Karpas-422 (cell line): ENCODE measurements around the gene PDE3A. TPM values are rescaled to one million over a fixed set of nuclear protein-coding genes. Genes with fewer than 3 reads are reported as not detected.

Source experiments
- DNase-seq: peaks from one replicate; pipeline ENCODE4 v3.0.0-alpha.2; 2015
- H2AFZ ChIP-seq: fragments of 200-600 bp; sonication (generic); 2 replicates; pipeline ENCODE4 v1.6.1; 2014; ENCODE audit warnings: antibody characterized with exemption, low read length, mixed read lengths
- H3K27ac ChIP-seq: fragments of 200-600 bp; sonication (generic); 2 replicates; pipeline ENCODE4 v1.5.1; 2014; ENCODE audit warnings: mild to moderate bottlenecking, low read length, moderate library complexity
- H3K27me3 ChIP-seq: fragments of 200-600 bp; sonication (generic); 2 replicates; pipeline ENCODE4 v1.6.1; 2014; ENCODE audit warnings: low read length, mixed read lengths
- H3K36me3 ChIP-seq: fragments of 200-600 bp; sonication (generic); 2 replicates; pipeline ENCODE4 v1.6.1; 2014; ENCODE audit warnings: low read length, mixed read lengths; ENCODE audit not compliant: insufficient read depth
- H3K4me1 ChIP-seq: fragments of 200-600 bp; sonication (generic); 2 replicates; pipeline ENCODE4 v1.6.1; 2014; ENCODE audit warnings: mild to moderate bottlenecking, low read length, mixed read lengths
- H3K4me2 ChIP-seq: fragments of 200-600 bp; sonication (generic); 2 replicates; pipeline ENCODE4 v1.6.1; 2014; ENCODE audit warnings: low read length, low read depth, mild to moderate bottlenecking; ENCODE audit not compliant: poor library complexity, severe bottlenecking
- H3K4me3 ChIP-seq: fragments of 200-600 bp; sonication (generic); 2 replicates; pipeline ENCODE4 v1.5.1; 2014; ENCODE audit warnings: mild to moderate bottlenecking, antibody characterized with exemption, low read length, mixed read lengths
- H3K79me2 ChIP-seq: fragments of 200-600 bp; sonication (generic); 2 replicates; pipeline ENCODE4 v1.6.1; 2014; ENCODE audit warnings: mild to moderate bottlenecking, low read length, mixed read lengths
- H3K9ac ChIP-seq: fragments of 200-600 bp; sonication (generic); 2 replicates; pipeline ENCODE4 v1.6.0; 2014; ENCODE audit warnings: low read length
- H3K9me2 ChIP-seq: fragments of 200-600 bp; sonication (generic), shearing (Covaris generic); replicated peaks from 2 replicates; pipeline ENCODE4 v1.6.0; 2014; ENCODE audit warnings: mild to moderate bottlenecking, low read length, moderate library complexity; ENCODE audit not compliant: insufficient read depth
- H3K9me3 ChIP-seq: fragments of 300-700, 200-600 bp; sonication (generic); 2 replicates; pipeline ENCODE4 v1.6.1; 2014; ENCODE audit warnings: low read length, mixed read lengths
- H4K20me1 ChIP-seq: fragments of 200-600 bp; sonication (generic); 2 replicates; pipeline ENCODE4 v1.6.1; 2014; ENCODE audit warnings: mild to moderate bottlenecking, antibody characterized with exemption, low read length, low read depth; ENCODE audit not compliant: insufficient read depth
- total RNA-seq: library from RNA; depleted of rRNA; stranded (reverse); fragments of >200 nt; shearing (Covaris generic); gene quantifications from 2 replicates; pipeline ENCODE4 v1.2.3, GENCODE V29; 2014; ENCODE audit warnings: low replicate concordance

The PDE3A gene
- total RNA-seq, 1 experiment from 2014 or later, result not detected

DNA sequence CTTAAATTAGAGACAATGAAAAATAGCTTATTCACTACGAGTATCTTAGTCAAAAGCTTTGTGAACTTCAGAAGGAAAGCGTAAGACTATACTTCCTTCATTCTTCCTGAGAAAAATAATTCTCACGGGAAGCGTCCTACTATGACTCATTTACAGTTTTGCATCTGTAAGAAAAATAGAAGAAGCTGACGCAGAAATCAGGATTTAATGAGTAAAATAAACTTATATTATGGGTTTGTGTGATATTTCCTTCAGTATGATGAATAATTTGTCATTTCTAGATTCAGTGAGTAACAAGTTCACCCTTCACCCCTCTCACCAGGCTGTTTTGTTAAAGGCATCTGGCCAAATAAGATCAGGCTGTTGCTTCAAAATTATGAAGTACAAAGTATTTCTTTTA lies 17.8 kb upstream of the PDE3A start:
- no peaks in the 10 kb centered on the region for H3K36me3 ChIP-seq
- H3K9me3 ChIP-seq, result no peaks in the 10 kb centered on the region
- no peaks in the 10 kb centered on the region for H3K79me2 ChIP-seq
- no peak overlapping the region for H3K9ac ChIP-seq
- no peaks in the 10 kb centered on the region for H3K9me2 ChIP-seq
- DNase-seq, result no peak
- no peak overlapping the region for H2AFZ ChIP-seq
- no peaks in the 10 kb centered on the region for H3K27me3 ChIP-seq
- no peak overlapping the region for H3K4me3 ChIP-seq
- H3K27ac ChIP-seq, result no peak overlapping the region
- H3K4me2 ChIP-seq, result no peak overlapping the region
- H3K4me1 ChIP-seq, result no peaks in the 10 kb centered on the region
- no peaks in the 10 kb centered on the region for H4K20me1 ChIP-seq

DNA sequence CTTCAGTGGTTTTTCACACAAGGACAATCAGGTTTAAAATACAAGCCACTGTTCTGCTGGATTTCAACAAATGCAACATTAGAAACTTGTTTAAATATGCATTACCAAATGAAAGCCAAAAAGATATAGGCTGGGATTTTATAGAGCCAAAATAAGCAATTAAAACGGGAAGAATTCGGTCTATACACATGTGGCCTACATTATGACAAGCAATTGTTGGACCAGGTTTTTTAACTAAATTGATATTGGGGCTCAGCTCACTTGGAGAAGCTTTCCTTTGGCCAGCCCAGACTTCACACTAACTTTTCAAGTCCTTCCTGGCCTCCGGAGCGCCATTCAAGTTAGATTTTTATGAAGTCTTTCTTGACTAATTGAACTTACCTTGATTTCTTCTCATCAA lies 16.9 kb upstream of the PDE3A start:
- H3K79me2 ChIP-seq, result no peaks in the 10 kb centered on the region
- no peaks in the 10 kb centered on the region for H4K20me1 ChIP-seq
- H3K27me3 ChIP-seq, result no peaks in the 10 kb centered on the region
- H3K36me3 ChIP-seq, result no peaks in the 10 kb centered on the region
- H3K9ac ChIP-seq, result no peak overlapping the region
- H2AFZ ChIP-seq, result no peak overlapping the region
- no peaks in the 10 kb centered on the region for H3K9me2 ChIP-seq
- H3K9me3 ChIP-seq, result no peaks in the 10 kb centered on the region
- no peak overlapping the region for H3K27ac ChIP-seq
- no peaks in the 10 kb centered on the region for H3K4me1 ChIP-seq
- DNase-seq, result no peak
- no peak overlapping the region for H3K4me2 ChIP-seq
- H3K4me3 ChIP-seq, result no peak overlapping the region

DNA sequence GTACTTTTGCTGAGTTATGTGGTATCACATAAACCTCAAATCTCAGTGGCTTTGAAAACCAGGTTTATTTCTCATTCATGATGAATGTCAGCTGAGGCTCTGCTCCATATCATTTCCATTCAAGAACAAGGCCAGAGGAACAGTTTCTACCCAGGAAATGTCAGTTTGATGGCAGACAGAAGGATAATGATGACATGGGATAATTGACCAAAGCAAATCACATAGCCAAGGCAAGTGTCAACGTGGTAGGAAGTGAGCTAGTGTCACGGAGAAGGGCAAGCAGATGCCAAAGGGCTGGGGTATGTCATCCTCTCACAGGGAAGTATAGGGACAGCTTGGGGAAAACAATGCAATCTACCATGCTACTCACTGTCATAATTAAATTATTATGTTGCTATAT lies 12.3 kb upstream of the PDE3A start:
- Histone ChIP-seq H3K4me1 (no peaks in the 10 kb centered on the region), H3K27ac (no peak overlapping the region), H4K20me1 (no peaks in the 10 kb centered on the region), H3K9me2 (no peaks in the 10 kb centered on the region), H3K9ac (no peak overlapping the region), H3K9me3 (no peaks in the 10 kb centered on the region), H3K4me2 (no peak overlapping the region), H3K79me2 (no peaks in the 10 kb centered on the region), H3K36me3 (no peaks in the 10 kb centered on the region), H2AFZ (no peak overlapping the region), H3K4me3 (no peak overlapping the region), H3K27me3 (no peaks in the 10 kb centered on the region)
- no peak for DNase-seq

DNA sequence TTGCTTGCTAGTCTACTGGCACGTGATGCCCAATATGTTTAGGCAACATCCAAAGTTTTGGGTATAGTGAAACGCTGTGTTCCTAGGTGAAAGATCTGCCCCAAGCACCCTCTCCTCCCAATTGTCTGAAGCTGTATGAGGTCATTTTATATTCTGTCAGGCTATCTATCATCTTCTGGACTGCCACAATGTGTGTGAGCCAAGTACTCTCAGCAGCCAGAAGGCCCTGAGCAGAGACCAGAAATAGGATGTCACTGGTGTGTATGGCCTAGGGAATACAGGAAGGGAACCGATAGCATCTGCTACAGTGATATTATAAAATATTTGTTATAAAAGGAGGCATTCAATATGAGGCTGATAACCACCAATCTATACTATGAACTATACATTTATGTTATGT lies 7.9 kb upstream of the PDE3A start:
- no peaks in the 10 kb centered on the region for H3K79me2 ChIP-seq
- H3K27ac ChIP-seq, result no peak overlapping the region
- H3K9ac ChIP-seq, result no peak overlapping the region
- no peak overlapping the region for H3K4me2 ChIP-seq
- H3K9me2 ChIP-seq, result no peaks in the 10 kb centered on the region
- no peak overlapping the region for H2AFZ ChIP-seq
- no peak for DNase-seq
- no peaks in the 10 kb centered on the region for H4K20me1 ChIP-seq
- H3K36me3 ChIP-seq, result no peaks in the 10 kb centered on the region
- H3K4me3 ChIP-seq, result no peak overlapping the region
- no peaks in the 10 kb centered on the region for H3K27me3 ChIP-seq
- no peaks in the 10 kb centered on the region for H3K9me3 ChIP-seq
- H3K4me1 ChIP-seq, result no peaks in the 10 kb centered on the region

DNA sequence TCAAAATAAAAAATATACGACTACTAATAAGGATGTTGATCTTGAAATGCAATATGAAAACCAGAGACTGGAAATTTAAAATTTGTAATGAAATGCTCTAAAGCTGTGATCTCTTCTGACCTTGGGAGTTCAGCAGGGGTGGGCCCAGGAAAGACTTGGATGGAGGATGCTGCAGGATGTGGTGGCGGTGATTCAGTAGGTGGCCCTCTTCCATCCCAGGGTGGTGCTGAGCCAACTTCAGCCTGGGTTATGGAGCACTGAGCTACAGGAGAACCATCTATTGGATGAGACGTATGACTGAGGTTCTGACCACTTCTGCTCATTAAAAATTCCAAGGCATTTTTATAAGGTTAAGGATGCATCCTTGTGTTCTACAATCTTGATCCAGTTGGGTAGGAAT lies 6.9 kb upstream of the PDE3A start:
- Histone ChIP-seq H3K4me1 (no peaks in the 10 kb centered on the region), H3K9me2 (no peaks in the 10 kb centered on the region), H3K79me2 (no peaks in the 10 kb centered on the region), H4K20me1 (no peaks in the 10 kb centered on the region), H3K4me2 (no peak overlapping the region), H3K4me3 (no peak overlapping the region), H3K9ac (no peak overlapping the region), H2AFZ (no peak overlapping the region), H3K36me3 (no peaks in the 10 kb centered on the region), H3K27me3 (no peaks in the 10 kb centered on the region), H3K9me3 (no peaks in the 10 kb centered on the region), H3K27ac (no peak overlapping the region)
- no peak for DNase-seq

DNA sequence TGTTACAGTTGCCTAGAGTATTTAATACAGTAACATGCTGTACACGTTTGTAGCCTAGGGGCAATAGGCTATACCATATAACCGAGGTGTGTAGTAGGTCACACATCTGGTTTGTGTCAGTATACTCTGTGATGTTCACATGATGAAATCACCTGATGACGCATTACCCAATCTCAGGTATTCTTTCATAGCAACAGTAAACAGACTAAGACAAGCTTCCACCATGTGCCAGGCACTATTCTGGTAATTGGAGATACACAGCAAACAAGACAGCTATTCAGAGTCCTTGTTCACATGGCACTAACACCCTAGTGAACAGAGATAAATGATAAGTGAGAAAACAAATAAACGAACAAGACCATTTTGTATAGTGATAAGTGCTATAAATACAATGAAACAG lies 3.8 kb upstream of the PDE3A start:
- H3K27me3 ChIP-seq, result no peaks in the 10 kb centered on the region
- no peaks in the 10 kb centered on the region for H3K36me3 ChIP-seq
- no peaks in the 10 kb centered on the region for H3K9me2 ChIP-seq
- no peak for DNase-seq
- H3K27ac ChIP-seq, result no peak overlapping the region
- no peak overlapping the region for H3K4me2 ChIP-seq
- no peak overlapping the region for H2AFZ ChIP-seq
- H3K9me3 ChIP-seq, result no peaks in the 10 kb centered on the region
- no peak overlapping the region for H3K4me3 ChIP-seq
- no peaks in the 10 kb centered on the region for H3K4me1 ChIP-seq
- no peaks in the 10 kb centered on the region for H4K20me1 ChIP-seq
- no peak overlapping the region for H3K9ac ChIP-seq
- H3K79me2 ChIP-seq, result no peaks in the 10 kb centered on the region

DNA sequence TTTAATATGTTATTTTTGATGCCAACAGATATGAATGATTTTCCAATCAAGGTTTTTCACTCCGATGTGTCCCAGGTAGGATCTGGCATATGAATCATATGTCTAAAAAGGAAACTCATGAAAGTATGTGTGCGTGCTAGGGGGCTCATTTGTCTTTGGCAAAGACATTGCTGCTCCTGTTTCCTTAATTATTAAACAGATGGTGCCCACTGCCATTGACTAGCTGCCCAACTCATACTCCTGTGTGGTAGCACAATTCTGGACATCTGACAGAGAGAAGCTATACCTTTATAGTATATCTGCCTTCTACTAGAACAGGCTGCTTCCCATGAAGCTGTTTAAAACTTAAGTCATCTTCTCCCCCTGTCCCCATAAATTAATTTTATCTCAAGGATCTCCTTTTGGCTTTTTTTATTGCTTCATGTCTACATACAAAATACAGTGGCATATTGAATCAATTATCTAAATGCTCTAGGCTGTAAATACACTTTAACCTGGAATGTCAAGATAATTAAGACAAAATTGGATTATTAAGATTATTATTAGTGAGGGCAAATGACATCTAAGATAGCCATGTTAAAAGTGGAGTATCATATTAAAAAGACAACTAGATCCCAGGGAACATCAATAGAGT lies 1.4 kb upstream of the PDE3A start:
- Histone ChIP-seq H3K9ac (no peak overlapping the region), H3K79me2 (no peaks in the 10 kb centered on the region), H3K4me1 (no peaks in the 10 kb centered on the region), H3K9me3 (no peaks in the 10 kb centered on the region), H2AFZ (no peak overlapping the region), H4K20me1 (no peaks in the 10 kb centered on the region), H3K9me2 (no peaks in the 10 kb centered on the region), H3K27me3 (no peaks in the 10 kb centered on the region), H3K27ac (no peak overlapping the region), H3K4me2 (no peak overlapping the region), H3K4me3 (no peak overlapping the region), H3K36me3 (no peaks in the 10 kb centered on the region)
- no peak for DNase-seq

DNA sequence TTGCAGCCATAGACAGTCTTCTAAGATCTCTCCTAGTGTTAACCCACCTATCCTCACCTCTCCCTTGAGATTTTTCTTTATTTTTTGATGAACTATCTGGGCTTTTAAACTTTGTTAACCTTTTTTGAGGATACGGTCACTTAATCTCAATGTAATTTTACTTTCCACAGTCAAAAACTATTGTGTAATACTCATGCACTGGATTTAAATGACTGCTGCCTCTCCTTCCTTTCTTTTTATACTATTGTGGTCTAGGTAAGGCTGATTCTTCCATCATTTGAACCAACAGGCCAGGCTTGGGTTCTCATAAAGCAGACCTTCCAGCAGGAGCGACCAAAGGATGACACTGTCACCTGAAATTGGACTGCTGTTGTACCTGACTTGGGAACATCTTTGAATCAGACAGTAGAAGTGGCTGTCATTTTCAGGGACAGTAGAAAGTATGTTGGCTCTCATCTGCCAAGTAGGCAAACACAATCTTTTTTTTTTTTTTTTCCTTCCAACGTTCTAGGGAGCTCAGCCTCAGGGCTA lies 689 bp upstream of the PDE3A start:
- Histone ChIP-seq H2AFZ (no peak overlapping the region), H3K79me2 (no peaks in the 10 kb centered on the region), H4K20me1 (no peaks in the 10 kb centered on the region), H3K27ac (no peak overlapping the region), H3K36me3 (no peaks in the 10 kb centered on the region), H3K4me1 (no peaks in the 10 kb centered on the region), H3K9ac (no peak overlapping the region), H3K27me3 (no peaks in the 10 kb centered on the region), H3K9me3 (no peaks in the 10 kb centered on the region), H3K4me3 (no peak overlapping the region), H3K9me2 (no peaks in the 10 kb centered on the region), H3K4me2 (no peak overlapping the region)
- DNase-seq, result no peak
